Uterus (tissue), 4 donors: ENCODE measurements around the gene PML. TPM values are rescaled to one million over a fixed set of nuclear protein-coding genes. Genes with fewer than 3 reads are reported as not detected.
A peak's percentile ranks its signal among the peaks of the same experiment; 100 is the strongest.

Source experiments
- DNase-seq, 2 donors: peaks; one replicate each; pipeline ENCODE4 v3.0.0-alpha.2; 2019 to 2020
- H3K27ac ChIP-seq, 2 donors: fragments of 200-600 bp; sonication (generic); 1 replicate in 1 of 2; 2 replicates in 1 of 2; pipeline ENCODE4 v1.5.1; 2016 to 2018
- H3K27me3 ChIP-seq, 2 donors: fragments of 200-600 bp; sonication (generic); one replicate each; pipeline ENCODE4 v1.5.1; 2018 to 2019; ENCODE audit warnings: control low read depth in 1 of 2
- H3K36me3 ChIP-seq, 2 donors: fragments of 200-600 bp; sonication (generic); one replicate each; pipeline ENCODE4 v1.5.1; 2019; ENCODE audit warnings: control low read depth in 1 of 2
- H3K4me1 ChIP-seq, 2 donors: fragments of 200-600 bp; sonication (generic); one replicate each; pipeline ENCODE4 v1.5.1; 2018 to 2019; ENCODE audit warnings: control low read depth in 1 of 2
- H3K4me3 ChIP-seq, 2 donors: fragments of 200-600 bp; sonication (generic); 1 replicate in 1 of 2; 2 replicates in 1 of 2; pipeline ENCODE4 v1.5.1; 2018 to 2019; ENCODE audit warnings: mild to moderate bottlenecking in 1 of 2
- H3K9me3 ChIP-seq, 2 donors: fragments of 200-600 bp; sonication (generic); one replicate each; pipeline ENCODE4 v1.5.1; 2019; ENCODE audit warnings: control low read depth in 1 of 2
- POLR2A ChIP-seq, 2 donors: fragments of 450-650 bp; IDR thresholded peaks; one replicate each; pipeline ENCODE4 v1.6.1; 2016; ENCODE audit warnings: antibody characterized with exemption in 2 of 2, mild to moderate bottlenecking in 1 of 2, moderate library complexity in 1 of 2
- intact Hi-C: fragments of 100-400 bp; cut with DNase I; formaldehyde crosslinking; loops from one replicate; pipeline ENCODE4 v1.15.1; 2023; ENCODE audit warnings: low total_unique reads
- total RNA-seq, 4 donors: library from RNA; depleted of rRNA in 3 of 4; stranded (reverse); fragments of >200 nt in 3 of 4; gene quantifications; one replicate each; pipeline versions ENCODE4 v1.1.0 to v1.2.4, GENCODE V29; 2014 to 2023
- TF ChIP-seq, protein P1 (sequence below), 4 experiments: fragments of 200-600 bp in 2 of 4; fragments of 450-650 bp in 2 of 4; sonication (generic) in 2 of 4; IDR thresholded peaks; one replicate each; pipeline ENCODE4 v1.5.1; 2016 to 2019; ENCODE audit warnings: antibody characterized with exemption in 4 of 4, mild to moderate bottlenecking in 2 of 4, moderate library complexity in 1 of 4
- donor health status: DM: yes; HTN: yes; CAD: no.

The PML gene
- total RNA-seq, 4 donors from 2014 or later, result 39.0 to 118 (median 78.3) TPM

DNA sequence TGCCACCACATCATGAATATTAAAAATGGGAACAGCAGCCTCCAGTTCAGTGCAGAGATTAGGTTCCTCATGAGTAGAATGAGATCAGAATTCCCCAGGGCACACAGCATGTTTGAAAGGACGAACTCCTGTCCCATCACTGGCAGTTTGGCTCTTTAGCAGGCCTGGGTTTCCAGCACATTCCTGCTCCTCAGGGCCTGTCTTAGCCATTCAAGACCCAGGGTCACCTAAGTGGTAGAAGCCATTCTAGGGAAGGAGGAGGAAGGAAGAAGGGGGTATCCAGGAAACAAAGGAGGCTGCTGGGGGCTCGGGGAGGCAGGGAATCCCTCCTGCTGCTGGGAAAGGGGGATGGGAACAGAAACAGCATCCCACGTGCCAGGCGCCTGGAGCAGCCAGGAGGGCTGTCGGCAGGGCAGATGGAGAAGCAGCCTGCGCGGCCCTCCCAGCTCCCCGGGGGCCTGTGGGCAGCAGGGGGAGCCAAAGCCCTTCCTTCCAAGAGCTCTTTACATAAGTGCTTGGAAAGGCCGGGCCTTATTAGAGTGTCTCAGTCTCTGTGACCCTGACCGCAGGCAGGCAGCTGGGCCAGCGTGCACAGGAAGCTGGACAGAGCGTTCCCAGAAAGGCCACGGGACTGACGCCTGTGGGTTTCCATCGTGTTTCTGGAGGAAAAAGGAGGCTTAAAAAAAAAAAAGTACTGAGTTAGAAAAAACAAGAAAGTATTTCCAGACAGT lies 43.5 kb upstream of the PML start:
- intact Hi-C loops, result no loop called here
- DNase-seq, result peak; percentile 92 to 96
- peak; percentile 22 to 23 for TF ChIP-seq POLR2A (IDR thresholded peaks at IDR 0.05)
- TF ChIP-seq, protein P1, sequence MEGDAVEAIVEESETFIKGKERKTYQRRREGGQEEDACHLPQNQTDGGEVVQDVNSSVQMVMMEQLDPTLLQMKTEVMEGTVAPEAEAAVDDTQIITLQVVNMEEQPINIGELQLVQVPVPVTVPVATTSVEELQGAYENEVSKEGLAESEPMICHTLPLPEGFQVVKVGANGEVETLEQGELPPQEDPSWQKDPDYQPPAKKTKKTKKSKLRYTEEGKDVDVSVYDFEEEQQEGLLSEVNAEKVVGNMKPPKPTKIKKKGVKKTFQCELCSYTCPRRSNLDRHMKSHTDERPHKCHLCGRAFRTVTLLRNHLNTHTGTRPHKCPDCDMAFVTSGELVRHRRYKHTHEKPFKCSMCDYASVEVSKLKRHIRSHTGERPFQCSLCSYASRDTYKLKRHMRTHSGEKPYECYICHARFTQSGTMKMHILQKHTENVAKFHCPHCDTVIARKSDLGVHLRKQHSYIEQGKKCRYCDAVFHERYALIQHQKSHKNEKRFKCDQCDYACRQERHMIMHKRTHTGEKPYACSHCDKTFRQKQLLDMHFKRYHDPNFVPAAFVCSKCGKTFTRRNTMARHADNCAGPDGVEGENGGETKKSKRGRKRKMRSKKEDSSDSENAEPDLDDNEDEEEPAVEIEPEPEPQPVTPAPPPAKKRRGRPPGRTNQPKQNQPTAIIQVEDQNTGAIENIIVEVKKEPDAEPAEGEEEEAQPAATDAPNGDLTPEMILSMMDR (IDR thresholded peaks at IDR 0.05), result peak; percentile 84 to 95 (median 92)

DNA sequence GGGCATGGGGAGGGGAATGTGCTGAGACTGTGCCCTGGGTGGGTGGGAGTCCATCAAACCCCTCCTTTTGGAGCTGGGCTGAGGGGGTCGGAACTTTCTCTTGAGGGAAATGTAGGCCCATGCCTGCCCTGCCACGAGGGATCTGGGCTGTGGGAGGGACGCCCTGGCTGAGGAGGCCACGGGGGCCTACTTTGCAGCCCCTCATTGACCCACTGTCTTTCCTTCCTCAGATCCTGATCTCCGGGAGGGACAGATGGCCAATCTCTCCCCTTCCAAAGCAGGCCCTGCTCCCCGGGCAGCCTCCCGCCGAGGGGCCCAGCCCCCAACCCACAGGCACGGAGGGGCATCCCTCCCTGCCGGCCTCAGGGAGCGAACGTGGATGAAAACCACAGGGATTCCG lies 42.9 kb upstream of the PML start:
- Histone ChIP-seq H3K9me3 (no peaks in the 10 kb centered on the region), H3K27me3 (no peaks in the 10 kb centered on the region), H3K4me1 (peaks cover 8 to 13% of the 10 kb centered on the region in 2 donors), H3K27ac (peak overlapping the region; percentile 92 to 95), H3K36me3 (no peaks in the 10 kb centered on the region), H3K4me3 (no peak overlapping the region)
- no peak for DNase-seq
- intact Hi-C loops, result no loop called here
- TF ChIP-seq, protein P1 (IDR thresholded peaks at IDR 0.05), result no peak
- TF ChIP-seq POLR2A (IDR thresholded peaks at IDR 0.05), result no peak

More for the DNA sequence above, 43.5 kb upstream of the PML start:
- Histone ChIP-seq H3K36me3 (no peaks in the 10 kb centered on the region), H3K27me3 (no peaks in the 10 kb centered on the region), H3K9me3 (no peaks in the 10 kb centered on the region), H3K4me3 (no peak overlapping the region), H3K27ac (peak overlapping the region; percentile 92 to 95), H3K4me1 (peaks cover 8 to 13% of the 10 kb centered on the region in 2 donors)

DNA sequence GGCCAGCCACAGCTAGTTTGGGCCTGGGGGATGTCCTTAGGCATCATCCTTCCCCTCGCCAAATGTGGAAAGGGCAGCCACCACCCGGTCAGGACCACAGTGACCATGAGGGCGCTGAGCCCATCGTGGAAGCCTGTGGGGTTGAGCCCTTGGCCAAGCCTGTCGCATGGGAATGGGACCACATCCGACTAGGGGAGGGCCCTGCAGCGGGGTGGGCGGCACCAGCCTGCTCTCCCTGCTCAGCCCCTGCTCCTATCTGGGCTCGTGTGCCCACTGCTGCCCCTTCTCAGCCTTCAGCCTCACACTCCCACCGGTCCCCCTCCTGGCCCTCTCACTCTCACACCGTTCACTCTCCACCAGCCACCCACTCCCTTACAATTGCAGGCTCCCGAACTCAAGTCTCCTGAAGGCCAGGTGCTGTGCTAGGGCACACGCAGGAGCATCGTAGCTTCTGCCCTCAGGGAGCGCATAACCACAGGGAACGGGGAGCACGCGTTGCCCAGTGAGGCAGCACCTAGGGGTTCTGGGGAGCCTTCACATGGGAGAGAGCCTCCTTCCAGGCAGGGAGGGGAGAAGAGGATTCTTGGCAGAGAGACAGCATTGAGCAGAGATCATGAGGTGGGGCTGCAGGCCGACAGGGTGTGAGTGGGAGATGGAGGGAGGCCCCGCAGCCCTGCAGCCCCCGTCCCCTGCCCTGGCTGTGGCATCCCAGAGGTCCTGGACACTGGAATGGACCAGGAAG lies 42.2 kb upstream of the PML start:
- H3K36me3 ChIP-seq, result no peaks in the 10 kb centered on the region
- H3K27me3 ChIP-seq, result no peaks in the 10 kb centered on the region
- H3K4me3 ChIP-seq, result no peak overlapping the region
- DNase-seq, result no peak
- TF ChIP-seq, protein P1 (IDR thresholded peaks at IDR 0.05), result no peak
- no peak for TF ChIP-seq POLR2A (IDR thresholded peaks at IDR 0.05)
- intact Hi-C loops, result no loop called here
- H3K4me1 ChIP-seq, result peaks cover 8 to 13% of the 10 kb centered on the region in 2 donors
- H3K27ac ChIP-seq, result peak overlapping the region; percentile 92 to 95
- no peaks in the 10 kb centered on the region for H3K9me3 ChIP-seq

DNA sequence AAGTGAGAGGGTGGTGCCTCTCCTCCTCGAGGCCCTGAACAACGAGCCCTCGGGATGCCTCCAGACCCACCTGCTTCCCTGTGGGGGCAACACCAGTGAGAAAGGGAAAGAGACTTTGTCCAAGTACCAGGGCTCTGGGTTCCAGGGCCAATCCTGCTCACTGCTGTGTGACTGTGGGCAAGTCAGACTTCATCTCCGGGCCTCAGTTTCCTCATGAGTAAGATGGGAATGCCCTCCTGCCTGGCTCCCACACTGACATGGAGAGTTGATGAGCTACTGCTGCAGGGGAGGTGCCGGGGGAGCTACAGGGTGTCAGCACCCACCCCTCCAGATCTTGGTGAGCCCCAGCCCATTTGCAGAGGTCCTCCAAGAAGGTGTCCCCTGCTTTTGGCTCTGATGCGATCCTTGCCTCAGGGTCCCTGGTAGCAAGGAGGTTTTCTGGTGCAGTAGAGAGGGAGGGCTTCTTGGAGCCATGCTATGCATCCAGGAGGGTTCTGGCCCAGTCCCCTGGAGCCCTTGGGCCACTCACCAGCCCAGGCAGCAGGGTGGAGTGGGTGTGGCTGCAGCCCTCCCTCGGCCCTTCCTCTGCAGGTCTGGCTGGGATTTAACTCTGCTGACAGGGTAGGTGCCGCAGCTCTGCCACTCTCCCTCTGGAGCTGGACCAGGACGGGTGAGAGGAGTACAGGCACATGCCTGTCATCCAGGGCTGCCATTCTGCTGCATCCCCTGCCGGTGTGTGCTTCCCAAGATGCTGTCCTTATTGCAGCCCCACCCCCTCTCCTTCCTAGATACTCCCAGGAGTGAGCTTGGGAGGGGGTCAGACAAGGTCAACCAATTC lies 41.4 kb upstream of the PML start:
- Histone ChIP-seq H3K4me1 (peaks cover 8 to 13% of the 10 kb centered on the region in 2 donors), H3K27ac (peak overlapping the region; percentile 92 to 95), H3K4me3 (no peak overlapping the region), H3K9me3 (no peaks in the 10 kb centered on the region), H3K27me3 (no peaks in the 10 kb centered on the region), H3K36me3 (no peaks in the 10 kb centered on the region)
- intact Hi-C loops, result no loop called here
- DNase-seq, result no peak
- TF ChIP-seq, protein P1 (IDR thresholded peaks at IDR 0.05), result no peak
- no peak for TF ChIP-seq POLR2A (IDR thresholded peaks at IDR 0.05)
